ENCODE results near the gene RIMS3. TPM values are rescaled to one million over a fixed set of nuclear protein-coding genes. Genes with fewer than 3 reads are reported as not detected.

RIMS3 gene
- polyA plus RNA-seq, 1 experiment = 0.33 TPM

Other genes with a start within 250 kb of the RIMS3 start
- 4.4 and 5.9 TPM in 2 replicates for gene ZFP69B, start 215.2 kb downstream of the RIMS3 start, polyA plus RNA-seq (2011; rRNA removed)
- gene ZFP69, start 188.4 kb downstream of the RIMS3 start, polyA plus RNA-seq (2011; rRNA removed) = 1.8 and 3.1 TPM in 2 replicates
- gene EXO5, start 156.9 kb downstream of the RIMS3 start, polyA plus RNA-seq (2011; rRNA removed) = 8.3 and 11.1 TPM in 2 replicates
- gene ZNF684, start 134.0 kb downstream of the RIMS3 start, polyA plus RNA-seq (2011; rRNA removed) = 2.3 and 3.2 TPM in 2 replicates
- 37.9 and 39.9 TPM in 2 replicates for gene NFYC, start 26.0 kb upstream of the RIMS3 start, polyA plus RNA-seq (2011; rRNA removed)
- 0.04 TPM in 1 of 2 replicates, not detected in the other for gene KCNQ4, start 118.1 kb upstream of the RIMS3 start, polyA plus RNA-seq (2011; rRNA removed)
- gene CITED4, start 196.7 kb upstream of the RIMS3 start, polyA plus RNA-seq (2011; rRNA removed) = 0.53 and 0.98 TPM in 2 replicates

Measured in AG04450 (cell line).